SK-N-SH (cell line): Measurements from ENCODE around the gene MIF4GD. TPM values are rescaled to one million over a fixed set of nuclear protein-coding genes. Genes with fewer than 3 reads are reported as not detected.

ENCODE experiments used
- CTCF ChIA-PET: fragments of 300-600, 350-600 bp; formaldehyde crosslinking; extraction: SDS; loops from one replicate; lab custom pipeline; 2021; lab: Yijun Ruan, JAX
- POLR2A ChIA-PET: fragments of 350-600 bp; sonication (Branson Sonifier 250); formaldehyde crosslinking; extraction: SDS; loops from one replicate; lab custom pipeline; 2020; ENCODE audit warnings: antibody characterized with exemption, inconsistent platforms; lab: Yijun Ruan, JAX
- DNase-seq: peaks from one replicate; pipeline ENCODE4 v3.0.0; 2012
- H2AFZ ChIP-seq: fragments of 200-600 bp; sonication (generic); 2 replicates; pipeline ENCODE4 v1.8.1; 2016; ENCODE audit warnings: antibody characterized with exemption, mild to moderate bottlenecking, low read depth
- H3F3A ChIP-seq: fragments of 200-600 bp; sonication (generic); replicated peaks from 2 replicates; pipeline ENCODE3; 2016; ENCODE audit warnings: antibody characterized with exemption, mild to moderate bottlenecking; ENCODE audit not compliant: insufficient read depth
- H3K27ac ChIP-seq, 2 experiments: fragments of 200-500 bp in 1 of 2; fragments of 200-600 bp in 1 of 2; sonication (Bioruptor generic) in 1 of 2; sonication (generic), shearing (Covaris generic) in 1 of 2; 2 replicates each; pipeline versions ENCODE4 v1.5.1 to v1.6.1; 2014 to 2016; ENCODE audit warnings: low read depth in 2 of 2, inconsistent platforms in 1 of 2, low read length in 1 of 2, mild to moderate bottlenecking in 1 of 2, mixed read lengths in 1 of 2
- H3K27me3 ChIP-seq: fragments of 200-600 bp; sonication (generic), shearing (Covaris generic); 2 replicates; pipeline ENCODE4 v1.6.1; 2016; ENCODE audit warnings: mixed run types; ENCODE audit not compliant: insufficient read depth
- H3K36me3 ChIP-seq, 2 experiments: fragments of 200-500 bp in 1 of 2; fragments of 200-600 bp in 1 of 2; sonication (Bioruptor generic) in 1 of 2; sonication (generic) in 1 of 2; replicated peaks in 1 of 2; 2 replicates each; pipeline versions ENCODE3 to v1.5.1; 2014 to 2016; ENCODE audit warnings: low read length in 1 of 2, mild to moderate bottlenecking in 1 of 2; ENCODE audit not compliant: insufficient read depth in 2 of 2, control insufficient read depth in 1 of 2
- H3K4me1 ChIP-seq, 2 experiments: fragments of 200-500 bp in 1 of 2; fragments of 200-600 bp in 1 of 2; sonication (Bioruptor generic) in 1 of 2; sonication (generic), shearing (Covaris generic) in 1 of 2; 2 replicates each; pipeline versions ENCODE4 v1.5.1 to v1.6.1; 2014 to 2016; ENCODE audit warnings: low read depth in 1 of 2, low read length in 1 of 2, mixed run types in 1 of 2; ENCODE audit not compliant: insufficient read depth in 2 of 2, control insufficient read depth in 1 of 2
- H3K4me2 ChIP-seq: fragments of 200-600 bp; sonication (generic), shearing (Covaris generic); 2 replicates; pipeline ENCODE4 v1.6.1; 2017; ENCODE audit warnings: mixed run types
- H3K4me3 ChIP-seq, 2 experiments: fragments of 200-500 bp in 1 of 2; fragments of 200-600 bp in 1 of 2; sonication (Bioruptor generic) in 1 of 2; sonication (generic), shearing (Covaris generic) in 1 of 2; 2 replicates each; pipeline versions ENCODE4 v1.5.1 to v1.8.1; 2014 to 2016; ENCODE audit warnings: low read depth in 2 of 2, inconsistent platforms in 1 of 2, low read length in 1 of 2, mild to moderate bottlenecking in 1 of 2, mixed read lengths in 1 of 2, moderate library complexity in 1 of 2
- H3K79me2 ChIP-seq: fragments of 200-600 bp; sonication (generic); 2 replicates; pipeline ENCODE4 v1.8.1; 2017; ENCODE audit warnings: mild to moderate bottlenecking; ENCODE audit not compliant: insufficient read depth
- H3K9ac ChIP-seq: fragments of 200-600 bp; sonication (generic); 2 replicates; pipeline ENCODE4 v1.6.1; 2017; ENCODE audit warnings: mixed run types
- H3K9me2 ChIP-seq: fragments of 200-600 bp; sonication (generic); 2 replicates; pipeline ENCODE4 v1.6.1; 2017; ENCODE audit warnings: mixed run types
- H3K9me3 ChIP-seq: fragments of 200-600 bp; sonication (generic); 2 replicates; pipeline ENCODE4 v1.6.1; 2017; ENCODE audit warnings: mixed run types, mild to moderate bottlenecking, moderate library complexity
- H4K20me1 ChIP-seq: fragments of 200-600 bp; sonication (generic); 2 replicates; pipeline ENCODE4 v1.6.1; 2017; ENCODE audit warnings: mild to moderate bottlenecking, mixed run types; ENCODE audit not compliant: insufficient read depth
- CHD2 ChIP-seq: fragments of 150-350 bp; IDR thresholded peaks from 2 replicates; pipeline ENCODE4 v1.6.1; 2018; ENCODE audit warnings: low read length; ENCODE audit not compliant: partially characterized antibody
- ELF1 ChIP-seq: IDR thresholded peaks from 2 replicates; pipeline ENCODE4 v1.4.0; 2012
- EP300 ChIP-seq, 2 experiments: IDR thresholded peaks; 2 replicates each; pipeline versions ENCODE4 v1.4.0 to v1.6.1; 2012; ENCODE audit warnings: borderline replicate concordance in 1 of 2, low read depth in 1 of 2, low read length in 1 of 2
- EZH2phosphoT487 ChIP-seq: fragments of 200-600 bp; sonication (generic); IDR thresholded peaks from 2 replicates; pipeline ENCODE4 v1.6.1; 2017; ENCODE audit warnings: low read depth, mixed run types, mild to moderate bottlenecking, antibody characterized with exemption, moderate library complexity, borderline replicate concordance
- FOSL2 ChIP-seq: IDR thresholded peaks from 2 replicates; pipeline ENCODE4 v1.4.0; 2012; ENCODE audit warnings: low read depth, mild to moderate bottlenecking, moderate library complexity, borderline replicate concordance
- GABPA ChIP-seq: IDR thresholded peaks from 2 replicates; pipeline ENCODE4 v1.4.0; 2012; ENCODE audit warnings: low read depth, mild to moderate bottlenecking
- RAD21 ChIP-seq: IDR thresholded peaks from 2 replicates; pipeline ENCODE4 v1.6.1; 2012; ENCODE audit warnings: mild to moderate bottlenecking, low read length
- RCOR1 ChIP-seq: fragments of 150-350 bp; IDR thresholded peaks from 2 replicates; pipeline ENCODE4 v1.6.1; 2017; ENCODE audit warnings: antibody characterized with exemption, low read length
- RFX5 ChIP-seq: IDR thresholded peaks from 2 replicates; pipeline ENCODE4 v1.6.1; 2012; ENCODE audit warnings: mild to moderate bottlenecking, improper control_type of control experiment, low read length
- RXRA ChIP-seq: IDR thresholded peaks from 2 replicates; pipeline ENCODE4 v1.4.0; 2012; ENCODE audit warnings: low read depth, mild to moderate bottlenecking, borderline replicate concordance
- SIN3A ChIP-seq: IDR thresholded peaks from 2 replicates; pipeline ENCODE4 v1.6.1; 2012; ENCODE audit warnings: low read depth, mild to moderate bottlenecking, low read length, moderate library complexity, borderline replicate concordance
- TCF12 ChIP-seq: IDR thresholded peaks from 2 replicates; pipeline ENCODE4 v1.4.0; 2012
- TEAD4 ChIP-seq: IDR thresholded peaks from 2 replicates; pipeline ENCODE4 v1.4.0; 2012; ENCODE audit warnings: mild to moderate bottlenecking, borderline replicate concordance; ENCODE audit not compliant: insufficient read depth
- YY1 ChIP-seq: IDR thresholded peaks from 2 replicates; pipeline ENCODE4 v1.4.0; 2012; ENCODE audit warnings: low read depth, mild to moderate bottlenecking
- WGBS: methylation state at CpG from one replicate; pipeline ENCODE4 v1.1.6; 2017; ENCODE audit warnings: low lambda C conversion rate; 5-methylcytosine and 5-hydroxymethylcytosine counted together
- polyA plus RNA-seq, 3 experiments: library from polyadenylated mRNA; depleted of rRNA; stranded (reverse); fragments of >200 nt; gene quantifications; 2 replicates each; pipeline ENCODE4 v1.2.3, GENCODE V29; 2012
- TF ChIP-seq, protein P1 (sequence below): IDR thresholded peaks from 2 replicates; pipeline ENCODE4 v1.4.0; 2012; ENCODE audit warnings: low read depth, borderline replicate concordance
- TF ChIP-seq, protein P2 (sequence below): IDR thresholded peaks from 2 replicates; pipeline ENCODE4 v1.6.1; 2012; ENCODE audit warnings: mild to moderate bottlenecking, low read depth, low read length, moderate library complexity
- TF ChIP-seq, protein P3 (sequence below): fragments of 150-350 bp; IDR thresholded peaks from 2 replicates; pipeline ENCODE4 v1.6.1; 2017; ENCODE audit warnings: antibody characterized with exemption, low read length, low read depth, borderline replicate concordance
- TF ChIP-seq, protein P4 (sequence below): IDR thresholded peaks from 2 replicates; pipeline ENCODE4 v1.4.0; 2012; ENCODE audit warnings: low read depth, borderline replicate concordance
- TF ChIP-seq, protein P5 (sequence below): IDR thresholded peaks from 2 replicates; pipeline ENCODE4 v1.4.0; 2012; ENCODE audit warnings: low read depth
- TF ChIP-seq, protein P6 (sequence below): fragments of 200-600 bp; sonication (generic); IDR thresholded peaks from 2 replicates; pipeline ENCODE4 v1.6.1; 2017; ENCODE audit warnings: antibody characterized with exemption, mild to moderate bottlenecking, moderate library complexity

Gene MIF4GD
- polyA plus RNA-seq, 1 of the 3 experiments (the other 2 are of a cell fraction): 65.4 TPM

DNA sequence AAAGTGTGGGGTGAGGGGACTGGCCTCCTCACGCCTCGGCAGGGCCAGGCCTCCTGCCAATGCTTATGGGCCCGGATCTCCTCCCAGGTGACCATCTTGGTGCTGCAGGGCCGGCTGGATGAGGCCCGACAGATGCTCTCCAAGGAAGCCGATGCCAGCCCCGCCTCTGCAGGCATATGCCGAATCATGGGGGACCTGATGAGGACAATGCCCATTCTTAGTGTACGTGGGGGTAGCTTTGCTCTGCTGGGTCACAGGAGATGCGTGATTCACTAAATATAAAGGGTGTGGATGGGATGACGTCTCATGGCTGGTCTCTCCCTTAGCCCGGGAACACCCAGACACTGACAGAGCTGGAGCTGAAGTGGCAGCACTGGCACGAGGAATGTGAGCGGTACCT is 46.0 kb downstream of the MIF4GD start:
- H3F3A ChIP-seq: no peaks in the 10 kb centered on the region
- no peak overlapping the region for H3K27ac ChIP-seq
- WGBS: 90% methylated on average over 14 of the region's 14 CpGs
- H3K9ac ChIP-seq: no peak overlapping the region
- POLR2A ChIA-PET: no interaction called here
- peaks cover 12% of the 10 kb centered on the region for H3K79me2 ChIP-seq
- no peaks in the 10 kb centered on the region for H3K4me1 ChIP-seq
- TF ChIP-seq EZH2phosphoT487: no peak
- TF ChIP-seq CHD2: no peak
- TF ChIP-seq, protein P1, sequence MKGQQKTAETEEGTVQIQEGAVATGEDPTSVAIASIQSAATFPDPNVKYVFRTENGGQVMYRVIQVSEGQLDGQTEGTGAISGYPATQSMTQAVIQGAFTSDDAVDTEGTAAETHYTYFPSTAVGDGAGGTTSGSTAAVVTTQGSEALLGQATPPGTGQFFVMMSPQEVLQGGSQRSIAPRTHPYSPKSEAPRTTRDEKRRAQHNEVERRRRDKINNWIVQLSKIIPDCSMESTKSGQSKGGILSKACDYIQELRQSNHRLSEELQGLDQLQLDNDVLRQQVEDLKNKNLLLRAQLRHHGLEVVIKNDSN: no peak
- TF ChIP-seq TEAD4: no peak
- no peak for TF ChIP-seq FOSL2
- TF ChIP-seq, protein P2, sequence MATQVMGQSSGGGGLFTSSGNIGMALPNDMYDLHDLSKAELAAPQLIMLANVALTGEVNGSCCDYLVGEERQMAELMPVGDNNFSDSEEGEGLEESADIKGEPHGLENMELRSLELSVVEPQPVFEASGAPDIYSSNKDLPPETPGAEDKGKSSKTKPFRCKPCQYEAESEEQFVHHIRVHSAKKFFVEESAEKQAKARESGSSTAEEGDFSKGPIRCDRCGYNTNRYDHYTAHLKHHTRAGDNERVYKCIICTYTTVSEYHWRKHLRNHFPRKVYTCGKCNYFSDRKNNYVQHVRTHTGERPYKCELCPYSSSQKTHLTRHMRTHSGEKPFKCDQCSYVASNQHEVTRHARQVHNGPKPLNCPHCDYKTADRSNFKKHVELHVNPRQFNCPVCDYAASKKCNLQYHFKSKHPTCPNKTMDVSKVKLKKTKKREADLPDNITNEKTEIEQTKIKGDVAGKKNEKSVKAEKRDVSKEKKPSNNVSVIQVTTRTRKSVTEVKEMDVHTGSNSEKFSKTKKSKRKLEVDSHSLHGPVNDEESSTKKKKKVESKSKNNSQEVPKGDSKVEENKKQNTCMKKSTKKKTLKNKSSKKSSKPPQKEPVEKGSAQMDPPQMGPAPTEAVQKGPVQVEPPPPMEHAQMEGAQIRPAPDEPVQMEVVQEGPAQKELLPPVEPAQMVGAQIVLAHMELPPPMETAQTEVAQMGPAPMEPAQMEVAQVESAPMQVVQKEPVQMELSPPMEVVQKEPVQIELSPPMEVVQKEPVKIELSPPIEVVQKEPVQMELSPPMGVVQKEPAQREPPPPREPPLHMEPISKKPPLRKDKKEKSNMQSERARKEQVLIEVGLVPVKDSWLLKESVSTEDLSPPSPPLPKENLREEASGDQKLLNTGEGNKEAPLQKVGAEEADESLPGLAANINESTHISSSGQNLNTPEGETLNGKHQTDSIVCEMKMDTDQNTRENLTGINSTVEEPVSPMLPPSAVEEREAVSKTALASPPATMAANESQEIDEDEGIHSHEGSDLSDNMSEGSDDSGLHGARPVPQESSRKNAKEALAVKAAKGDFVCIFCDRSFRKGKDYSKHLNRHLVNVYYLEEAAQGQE: no peak
- no peak for TF ChIP-seq RCOR1
- TF ChIP-seq, protein P3, sequence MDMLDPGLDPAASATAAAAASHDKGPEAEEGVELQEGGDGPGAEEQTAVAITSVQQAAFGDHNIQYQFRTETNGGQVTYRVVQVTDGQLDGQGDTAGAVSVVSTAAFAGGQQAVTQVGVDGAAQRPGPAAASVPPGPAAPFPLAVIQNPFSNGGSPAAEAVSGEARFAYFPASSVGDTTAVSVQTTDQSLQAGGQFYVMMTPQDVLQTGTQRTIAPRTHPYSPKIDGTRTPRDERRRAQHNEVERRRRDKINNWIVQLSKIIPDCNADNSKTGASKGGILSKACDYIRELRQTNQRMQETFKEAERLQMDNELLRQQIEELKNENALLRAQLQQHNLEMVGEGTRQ: no peak
- no peak for TF ChIP-seq ELF1
- TF ChIP-seq TCF12: no peak
- TF ChIP-seq RAD21: no peak
- TF ChIP-seq, protein P4, sequence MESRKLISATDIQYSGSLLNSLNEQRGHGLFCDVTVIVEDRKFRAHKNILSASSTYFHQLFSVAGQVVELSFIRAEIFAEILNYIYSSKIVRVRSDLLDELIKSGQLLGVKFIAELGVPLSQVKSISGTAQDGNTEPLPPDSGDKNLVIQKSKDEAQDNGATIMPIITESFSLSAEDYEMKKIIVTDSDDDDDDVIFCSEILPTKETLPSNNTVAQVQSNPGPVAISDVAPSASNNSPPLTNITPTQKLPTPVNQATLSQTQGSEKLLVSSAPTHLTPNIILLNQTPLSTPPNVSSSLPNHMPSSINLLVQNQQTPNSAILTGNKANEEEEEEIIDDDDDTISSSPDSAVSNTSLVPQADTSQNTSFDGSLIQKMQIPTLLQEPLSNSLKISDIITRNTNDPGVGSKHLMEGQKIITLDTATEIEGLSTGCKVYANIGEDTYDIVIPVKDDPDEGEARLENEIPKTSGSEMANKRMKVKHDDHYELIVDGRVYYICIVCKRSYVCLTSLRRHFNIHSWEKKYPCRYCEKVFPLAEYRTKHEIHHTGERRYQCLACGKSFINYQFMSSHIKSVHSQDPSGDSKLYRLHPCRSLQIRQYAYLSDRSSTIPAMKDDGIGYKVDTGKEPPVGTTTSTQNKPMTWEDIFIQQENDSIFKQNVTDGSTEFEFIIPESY: no peak
- no peak for TF ChIP-seq EP300 (IDR thresholded peaks at IDR 0.05; ENCODE audit: borderline replicate concordance in 1 of 2, low read depth in 1 of 2, low read length in 1 of 2)
- no peak for TF ChIP-seq YY1
- TF ChIP-seq SIN3A: no peak
- TF ChIP-seq, protein P5, sequence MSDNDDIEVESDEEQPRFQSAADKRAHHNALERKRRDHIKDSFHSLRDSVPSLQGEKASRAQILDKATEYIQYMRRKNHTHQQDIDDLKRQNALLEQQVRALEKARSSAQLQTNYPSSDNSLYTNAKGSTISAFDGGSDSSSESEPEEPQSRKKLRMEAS: no peak
- TF ChIP-seq, protein P6, sequence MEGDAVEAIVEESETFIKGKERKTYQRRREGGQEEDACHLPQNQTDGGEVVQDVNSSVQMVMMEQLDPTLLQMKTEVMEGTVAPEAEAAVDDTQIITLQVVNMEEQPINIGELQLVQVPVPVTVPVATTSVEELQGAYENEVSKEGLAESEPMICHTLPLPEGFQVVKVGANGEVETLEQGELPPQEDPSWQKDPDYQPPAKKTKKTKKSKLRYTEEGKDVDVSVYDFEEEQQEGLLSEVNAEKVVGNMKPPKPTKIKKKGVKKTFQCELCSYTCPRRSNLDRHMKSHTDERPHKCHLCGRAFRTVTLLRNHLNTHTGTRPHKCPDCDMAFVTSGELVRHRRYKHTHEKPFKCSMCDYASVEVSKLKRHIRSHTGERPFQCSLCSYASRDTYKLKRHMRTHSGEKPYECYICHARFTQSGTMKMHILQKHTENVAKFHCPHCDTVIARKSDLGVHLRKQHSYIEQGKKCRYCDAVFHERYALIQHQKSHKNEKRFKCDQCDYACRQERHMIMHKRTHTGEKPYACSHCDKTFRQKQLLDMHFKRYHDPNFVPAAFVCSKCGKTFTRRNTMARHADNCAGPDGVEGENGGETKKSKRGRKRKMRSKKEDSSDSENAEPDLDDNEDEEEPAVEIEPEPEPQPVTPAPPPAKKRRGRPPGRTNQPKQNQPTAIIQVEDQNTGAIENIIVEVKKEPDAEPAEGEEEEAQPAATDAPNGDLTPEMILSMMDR: no peak
- no peak for TF ChIP-seq RFX5
- no peak for TF ChIP-seq GABPA
- no peak for TF ChIP-seq RXRA
- H3K4me2 ChIP-seq: no peak overlapping the region
- H3K36me3 ChIP-seq: peaks cover 37 to 43% of the 10 kb centered on the region in 2 experiments
- no peaks in the 10 kb centered on the region for H3K9me3 ChIP-seq
- no peaks in the 10 kb centered on the region for H4K20me1 ChIP-seq
- H3K9me2 ChIP-seq: no peaks in the 10 kb centered on the region
- H3K27me3 ChIP-seq: no peaks in the 10 kb centered on the region
- no peak overlapping the region for H3K4me3 ChIP-seq
- no peak for DNase-seq
- CTCF ChIA-PET: interaction anchor here (6.2 to 14.9 kb wide), 2 partner anchors 12 to 23 kb away, joined by 34 to 136 read pairs; no protein-coding TSS in a partner anchor
- H2AFZ ChIP-seq: no peak overlapping the region
